ENCODE results near the gene USP35. TPM values are rescaled to one million over a fixed set of nuclear protein-coding genes. Genes with fewer than 3 reads are reported as not detected.

Gene USP35
- total RNA-seq, 1 experiment from 2014 or later = 8.5 TPM

GRCh38 chr11:78163828-78164227 lies 24.9 kb upstream of the USP35 start:
- ChIA-PET POLR2A (ENCODE audit: unreplicated experiment) (no interaction called here), CTCF (no interaction called here)
- Histone ChIP-seq H3K4me2 (ENCODE audit: low read length) (no peak overlapping the region), H3K27ac (ENCODE audit: low read length) (no peak overlapping the region), H3K36me3 (ENCODE audit: low read depth, low read length) (no peaks in the 10 kb centered on the region), H3K4me3 (ENCODE audit: low read length) (no peak overlapping the region), H3F3A (ENCODE audit: low read length, unreplicated experiment) (no peaks in the 10 kb centered on the region), H3K79me2 (ENCODE audit: low read length) (no peaks in the 10 kb centered on the region), H4K20me1 (ENCODE audit: low read length) (no peaks in the 10 kb centered on the region), H3K9ac (ENCODE audit: low read length) (no peak overlapping the region), H3K27me3 (ENCODE audit: low read length) (no peaks in the 10 kb centered on the region), H2AFZ (ENCODE audit: low read length) (no peak overlapping the region), H3K9me2 (replicated peaks; ENCODE audit: low read length) (no peaks in the 10 kb centered on the region), H3K4me1 (ENCODE audit: insufficient read depth, low read length) (no peaks in the 10 kb centered on the region), H3K9me3 (ENCODE audit: low read length) (no peaks in the 10 kb centered on the region)
- ATAC-seq (no peak), DNase-seq (no peak)
- no TSS peak for BruUV-seq (replicated peaks)
- TF ChIP-seq EZH2phosphoT487 (IDR thresholded peaks at IDR 0.05; ENCODE audit: borderline replicate concordance, low read length) (no peak), EZH2 (IDR thresholded peaks at IDR 0.05; ENCODE audit: low read length, unreplicated experiment) (no peak), CTCF (conservative IDR thresholded peaks at IDR 0.05; ENCODE audit: low read depth, low read length) (no peak)
- intact Hi-C loops (cut with micrococcal nuclease) = no loop called here

- no peaks in the 10 kb centered on the region for H3K9me2 ChIP-seq (replicated peaks; ENCODE audit: low read length)
- POLR2A ChIA-PET (ENCODE audit: unreplicated experiment) = no interaction called here
- H3K79me2 ChIP-seq (ENCODE audit: low read length) = no peaks in the 10 kb centered on the region
- CTCF ChIA-PET = no interaction called here
- BruUV-seq (replicated peaks) = no TSS peak
- no peaks in the 10 kb centered on the region for H3K9me3 ChIP-seq (ENCODE audit: low read length)
- H3K4me3 ChIP-seq (ENCODE audit: low read length) = no peak overlapping the region
- no peaks in the 10 kb centered on the region for H3K27me3 ChIP-seq (ENCODE audit: low read length)
- H3K36me3 ChIP-seq (ENCODE audit: low read depth, low read length) = no peaks in the 10 kb centered on the region
- no peak for DNase-seq
- no peak overlapping the region for H3K27ac ChIP-seq (ENCODE audit: low read length)
- no peak for ATAC-seq
- no peak overlapping the region for H3K4me2 ChIP-seq (ENCODE audit: low read length)
- intact Hi-C loops (cut with micrococcal nuclease) = no loop called here
- H4K20me1 ChIP-seq (ENCODE audit: low read length) = no peaks in the 10 kb centered on the region
- H2AFZ ChIP-seq (ENCODE audit: low read length) = no peak overlapping the region
- TF ChIP-seq EZH2phosphoT487 (IDR thresholded peaks at IDR 0.05; ENCODE audit: borderline replicate concordance, low read length) (no peak), CTCF (conservative IDR thresholded peaks at IDR 0.05; ENCODE audit: low read depth, low read length) (no peak), EZH2 (IDR thresholded peaks at IDR 0.05; ENCODE audit: low read length, unreplicated experiment) (no peak)
- no peak overlapping the region for H3K9ac ChIP-seq (ENCODE audit: low read length)
- no peaks in the 10 kb centered on the region for H3K4me1 ChIP-seq (ENCODE audit: insufficient read depth, low read length)
- no peaks in the 10 kb centered on the region for H3F3A ChIP-seq (ENCODE audit: low read length, unreplicated experiment)
These were observed 24.2 kb upstream of the USP35 start for GRCh38 chr11:78164471-78164870.

GRCh38 chr11:78166855-78167469 lies 21.8 kb upstream of the USP35 start:
- POLR2A ChIA-PET (ENCODE audit: unreplicated experiment) = no interaction called here
- H3K4me1 ChIP-seq (ENCODE audit: insufficient read depth, low read length) = no peaks in the 10 kb centered on the region

More at GRCh38 chr11:78166855-78167469, 21.8 kb upstream of the USP35 start:
- no peak overlapping the region for H2AFZ ChIP-seq (ENCODE audit: low read length)
- no peak overlapping the region for H3K9ac ChIP-seq (ENCODE audit: low read length)
- ATAC-seq (no peak), DNase-seq (no peak)
- BruUV-seq (replicated peaks) = no TSS peak
- H3K4me2 ChIP-seq (ENCODE audit: low read length) = no peak overlapping the region
- no peaks in the 10 kb centered on the region for H3K9me2 ChIP-seq (replicated peaks; ENCODE audit: low read length)
- no peaks in the 10 kb centered on the region for H3K36me3 ChIP-seq (ENCODE audit: low read depth, low read length)
- no peak overlapping the region for H3K27ac ChIP-seq (ENCODE audit: low read length)
- no peak for TF ChIP-seq EZH2phosphoT487 (IDR thresholded peaks at IDR 0.05; ENCODE audit: borderline replicate concordance, low read length)
- TF ChIP-seq EZH2 (IDR thresholded peaks at IDR 0.05; ENCODE audit: low read length, unreplicated experiment) = no peak
- no peak for TF ChIP-seq CTCF (conservative IDR thresholded peaks at IDR 0.05; ENCODE audit: low read depth, low read length)
- no peaks in the 10 kb centered on the region for H3F3A ChIP-seq (ENCODE audit: low read length, unreplicated experiment)
- no peaks in the 10 kb centered on the region for H3K79me2 ChIP-seq (ENCODE audit: low read length)
- no peak overlapping the region for H3K4me3 ChIP-seq (ENCODE audit: low read length)
- H4K20me1 ChIP-seq (ENCODE audit: low read length) = no peaks in the 10 kb centered on the region
- intact Hi-C loops (cut with micrococcal nuclease) = no loop called here
- CTCF ChIA-PET = no interaction called here
- no peaks in the 10 kb centered on the region for H3K27me3 ChIP-seq (ENCODE audit: low read length)
- no peaks in the 10 kb centered on the region for H3K9me3 ChIP-seq (ENCODE audit: low read length)
